Measurements from ENCODE around the gene NDUFB7.

The NDUFB7 gene

DNA sequence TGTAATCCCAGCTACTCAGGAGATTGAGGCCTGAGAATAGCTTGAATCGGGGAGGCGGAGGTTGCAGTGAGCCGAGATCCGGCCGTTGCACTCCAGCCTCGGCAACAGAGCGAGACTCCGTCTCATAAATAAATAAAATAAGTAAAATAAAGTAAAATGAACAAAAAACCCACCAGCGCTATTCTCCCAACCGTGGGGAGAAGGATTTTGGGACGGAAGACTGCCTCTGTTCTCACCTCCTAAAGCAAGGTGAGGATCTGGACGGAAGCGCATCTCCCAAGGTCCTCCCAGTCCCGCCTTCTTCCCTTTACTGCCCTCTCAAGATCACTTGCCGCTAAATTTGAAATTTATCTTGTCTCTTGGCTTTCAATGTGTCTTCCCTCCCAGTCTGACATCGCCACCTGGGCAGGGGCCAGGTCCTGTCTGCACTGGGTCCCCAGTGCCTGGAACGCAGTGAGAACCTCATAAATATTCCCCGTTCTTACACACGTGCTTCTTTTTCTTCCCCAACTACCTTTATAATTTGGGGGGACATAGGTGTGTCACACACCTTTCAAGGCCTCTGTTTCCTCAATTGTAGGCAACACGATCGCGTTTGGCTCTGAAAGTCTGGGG lies 52.5 kb downstream of the NDUFB7 start:
- DNase-seq: no peak

DNA sequence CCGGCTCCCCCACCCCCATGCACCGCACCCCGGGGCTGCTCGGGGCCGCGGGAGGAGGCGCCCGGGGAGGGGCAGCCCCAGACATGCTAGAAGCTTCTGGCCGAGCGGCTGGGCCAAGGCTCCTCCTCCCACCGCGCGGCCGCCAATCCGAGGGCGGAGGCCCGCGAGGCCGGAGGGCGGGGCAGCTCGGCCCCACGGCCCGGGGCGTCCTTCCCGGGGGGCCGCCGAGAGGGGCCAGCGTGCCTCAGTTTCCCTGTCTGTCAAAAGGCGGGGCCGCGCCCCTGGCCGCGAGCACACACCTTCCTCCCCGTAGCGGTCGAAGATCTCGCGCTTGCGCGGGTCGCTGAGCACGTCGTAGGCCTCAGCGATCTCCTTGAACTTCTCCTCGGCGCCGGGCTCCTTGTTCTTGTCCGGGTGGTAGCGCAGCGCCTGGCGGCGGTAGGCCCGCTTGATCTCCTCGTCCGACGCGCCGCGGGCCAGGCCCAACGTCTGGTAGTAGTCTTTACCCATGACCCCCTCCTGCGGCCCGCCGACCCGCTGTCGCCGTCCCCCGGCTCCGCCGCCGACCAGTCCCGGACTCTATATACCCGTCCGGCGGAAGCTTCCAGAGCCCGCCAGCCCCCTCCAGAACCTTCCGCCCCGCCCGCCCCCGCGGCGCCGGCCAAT lies 53.9 kb downstream of the NDUFB7 start, which contains the start of gene DNAJB1:
Gene DNAJB1, minus strand, starts transcription at position 558 of the 666 bp plus-strand sequence. Its CDS starts 48 bp downstream, at position 510.
- DNase-seq: peak; percentile 56

DNA sequence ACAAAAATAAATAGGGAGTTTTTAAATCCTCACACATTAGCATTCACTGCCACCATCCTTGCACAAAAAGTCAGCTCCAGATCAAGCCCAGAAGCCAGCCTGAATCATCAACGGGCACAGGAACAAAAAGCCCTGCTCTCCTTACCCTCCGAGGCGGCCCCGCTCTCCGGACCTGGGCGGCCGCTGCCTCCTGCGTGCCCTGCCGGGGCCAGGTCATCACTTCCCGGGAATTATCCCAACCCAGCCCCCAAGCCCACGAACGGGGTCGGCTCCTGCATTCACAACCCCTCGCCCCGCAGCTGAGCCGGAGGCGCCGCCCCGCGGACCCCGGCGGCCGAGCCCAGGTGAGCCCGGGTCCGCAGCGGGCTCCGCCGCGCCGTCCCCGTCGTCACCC lies 54.4 kb downstream of the NDUFB7 start:
- no peak for DNase-seq

DNA sequence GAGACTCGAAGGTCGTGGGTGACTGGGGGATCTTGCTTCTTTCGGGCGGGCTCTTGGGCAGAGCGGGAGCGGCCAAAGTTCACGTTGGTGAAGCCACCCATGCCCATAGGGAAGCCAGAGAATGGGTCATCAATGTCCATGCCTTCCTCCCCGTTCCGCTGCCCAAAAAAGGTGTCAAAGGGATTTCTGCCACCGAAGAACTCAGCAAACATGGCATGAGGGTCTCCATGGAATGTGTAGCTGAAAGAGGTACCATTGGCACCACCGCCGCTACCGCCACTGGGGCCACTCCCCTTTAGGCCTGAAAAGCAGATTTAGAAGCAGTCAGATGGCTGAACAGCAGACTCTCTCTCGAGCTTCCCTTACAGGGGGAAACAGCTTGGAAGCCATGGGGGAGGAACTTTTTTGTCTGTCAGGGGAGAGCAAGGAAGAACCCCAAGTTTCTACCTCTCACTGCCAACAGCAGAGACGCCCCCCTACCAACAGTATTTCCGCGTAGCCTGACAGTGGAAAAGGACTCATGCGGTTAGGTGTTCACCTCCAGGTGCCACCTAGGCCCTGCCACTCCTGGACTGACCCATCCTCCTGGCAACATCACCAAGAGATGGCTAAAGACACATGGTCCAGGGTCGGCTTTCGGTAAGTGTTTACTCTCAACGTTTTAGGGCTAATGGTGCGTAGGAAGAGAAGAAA lies 55.0 kb downstream of the NDUFB7 start:
- DNase-seq: no peak

All from activated naive CD4-positive, alpha-beta T cell treated with anti-CD3 and anti-CD28 coated beads, Interleukin-2, amount 50 U/mL, for 16 hours (primary cell).